ENCODE data around the gene STAC.

Gene STAC

DNA sequence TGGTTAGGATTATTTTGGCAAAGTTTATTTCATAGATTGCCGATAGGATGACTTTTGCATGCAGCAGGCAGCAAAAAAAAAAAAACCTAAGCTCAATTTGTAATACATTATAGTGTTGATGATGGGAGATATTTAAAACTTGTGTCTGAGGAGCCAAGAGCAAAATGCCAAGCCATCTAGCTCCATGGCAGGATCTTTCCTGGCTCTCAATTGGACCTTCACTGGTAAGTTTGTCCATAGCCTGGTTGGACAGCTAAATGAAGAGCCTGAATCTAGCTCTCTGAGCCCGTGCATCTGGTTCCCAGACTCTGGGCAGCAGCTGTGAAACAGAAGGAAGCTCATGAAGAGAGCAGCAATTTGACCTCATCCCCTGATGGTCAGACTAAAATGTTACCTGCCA, 17.5 kb downstream of the STAC start:
- no peaks in the 10 kb centered on the region for H3K9me3 ChIP-seq
- H3K4me1 ChIP-seq (ENCODE audit: control insufficient read depth in 1 of 2, insufficient read depth in 1 of 2, low read depth in 1 of 2, low read length in 1 of 2), result no peaks in the 10 kb centered on the region
- H3K4me3 ChIP-seq (ENCODE audit: low read depth in 1 of 2, low read length in 1 of 2), result no peak overlapping the region
- TF ChIP-seq, protein P1, sequence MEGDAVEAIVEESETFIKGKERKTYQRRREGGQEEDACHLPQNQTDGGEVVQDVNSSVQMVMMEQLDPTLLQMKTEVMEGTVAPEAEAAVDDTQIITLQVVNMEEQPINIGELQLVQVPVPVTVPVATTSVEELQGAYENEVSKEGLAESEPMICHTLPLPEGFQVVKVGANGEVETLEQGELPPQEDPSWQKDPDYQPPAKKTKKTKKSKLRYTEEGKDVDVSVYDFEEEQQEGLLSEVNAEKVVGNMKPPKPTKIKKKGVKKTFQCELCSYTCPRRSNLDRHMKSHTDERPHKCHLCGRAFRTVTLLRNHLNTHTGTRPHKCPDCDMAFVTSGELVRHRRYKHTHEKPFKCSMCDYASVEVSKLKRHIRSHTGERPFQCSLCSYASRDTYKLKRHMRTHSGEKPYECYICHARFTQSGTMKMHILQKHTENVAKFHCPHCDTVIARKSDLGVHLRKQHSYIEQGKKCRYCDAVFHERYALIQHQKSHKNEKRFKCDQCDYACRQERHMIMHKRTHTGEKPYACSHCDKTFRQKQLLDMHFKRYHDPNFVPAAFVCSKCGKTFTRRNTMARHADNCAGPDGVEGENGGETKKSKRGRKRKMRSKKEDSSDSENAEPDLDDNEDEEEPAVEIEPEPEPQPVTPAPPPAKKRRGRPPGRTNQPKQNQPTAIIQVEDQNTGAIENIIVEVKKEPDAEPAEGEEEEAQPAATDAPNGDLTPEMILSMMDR (IDR thresholded peaks at IDR 0.05), result no peak
- H3K36me3 ChIP-seq, result no peaks in the 10 kb centered on the region
- H3K27ac ChIP-seq, result no peak overlapping the region
- no peaks in the 10 kb centered on the region for H3K27me3 ChIP-seq

DNA sequence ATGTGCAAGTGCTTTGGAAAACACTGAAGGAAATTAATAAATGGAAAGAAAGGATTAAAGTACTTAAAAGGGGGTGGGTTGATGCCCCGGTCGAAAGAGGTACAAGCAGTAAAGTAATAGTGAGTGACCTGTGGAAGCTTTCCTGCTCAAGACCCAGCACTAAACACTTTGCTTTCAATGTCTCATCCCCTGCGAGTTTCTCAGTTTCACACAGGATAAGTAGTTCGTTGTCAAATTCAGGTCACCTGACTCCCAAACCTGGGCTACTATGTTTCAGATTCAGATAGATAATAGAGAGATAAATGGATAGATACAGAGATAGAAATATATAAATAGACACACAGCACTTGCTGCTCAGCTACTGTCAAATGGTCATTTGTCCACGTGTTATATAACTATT, 19.6 kb downstream of the STAC start:
- Histone ChIP-seq H3K27ac (no peak overlapping the region), H3K4me1 (ENCODE audit: control insufficient read depth in 1 of 2, insufficient read depth in 1 of 2, low read depth in 1 of 2, low read length in 1 of 2) (no peaks in the 10 kb centered on the region), H3K4me3 (ENCODE audit: low read depth in 1 of 2, low read length in 1 of 2) (no peak overlapping the region), H3K9me3 (no peaks in the 10 kb centered on the region), H3K27me3 (no peaks in the 10 kb centered on the region), H3K36me3 (no peaks in the 10 kb centered on the region)
- TF ChIP-seq, protein P1 (IDR thresholded peaks at IDR 0.05), result no peak

DNA sequence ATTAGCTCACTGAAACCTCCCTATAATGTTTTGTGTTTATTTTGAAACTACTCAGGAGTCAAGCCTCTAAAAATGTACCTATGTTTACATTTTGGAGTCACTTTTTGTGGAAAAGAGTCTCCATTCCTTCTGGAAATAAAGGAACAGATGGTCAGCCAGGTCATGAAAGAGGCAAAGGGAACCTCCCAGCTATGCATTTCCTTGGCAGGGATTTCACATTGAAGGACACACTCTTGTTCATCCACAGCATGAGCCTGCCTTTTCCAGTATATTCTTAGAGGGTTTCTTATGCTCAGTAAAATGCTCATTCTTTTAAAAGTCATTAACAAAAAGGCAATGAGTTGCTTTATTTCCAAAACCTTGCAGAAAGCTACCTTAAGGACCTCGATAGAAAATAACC, 20.8 kb downstream of the STAC start:
- Histone ChIP-seq H3K4me1 (ENCODE audit: control insufficient read depth in 1 of 2, insufficient read depth in 1 of 2, low read depth in 1 of 2, low read length in 1 of 2) (no peaks in the 10 kb centered on the region), H3K27ac (no peak overlapping the region), H3K9me3 (no peaks in the 10 kb centered on the region), H3K36me3 (no peaks in the 10 kb centered on the region), H3K4me3 (ENCODE audit: low read depth in 1 of 2, low read length in 1 of 2) (no peak overlapping the region), H3K27me3 (no peaks in the 10 kb centered on the region)
- TF ChIP-seq, protein P1 (IDR thresholded peaks at IDR 0.05), result no peak

DNA sequence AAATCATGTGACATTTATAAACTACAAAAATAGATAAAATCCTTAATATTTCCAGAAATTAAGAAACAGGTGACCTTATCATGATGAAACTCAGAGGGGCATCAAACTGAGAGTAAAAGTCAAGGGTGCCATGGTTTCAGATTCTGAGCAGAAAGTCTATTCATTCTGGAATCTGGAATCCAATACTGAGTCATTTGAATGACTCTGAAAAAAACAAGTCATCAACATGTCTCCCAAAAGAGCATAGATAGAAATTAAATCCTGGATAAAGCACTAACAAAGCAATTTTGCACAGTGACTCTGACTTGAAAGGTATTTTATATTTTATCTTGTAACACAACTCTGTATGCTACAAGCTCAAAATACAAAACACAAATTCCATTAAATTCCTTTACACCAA, 23.4 kb downstream of the STAC start:
- no peak overlapping the region for H3K27ac ChIP-seq
- TF ChIP-seq, protein P1 (IDR thresholded peaks at IDR 0.05), result no peak
- H3K36me3 ChIP-seq, result no peaks in the 10 kb centered on the region
- no peak overlapping the region for H3K4me3 ChIP-seq (ENCODE audit: low read depth in 1 of 2, low read length in 1 of 2)
- no peaks in the 10 kb centered on the region for H3K27me3 ChIP-seq
- H3K9me3 ChIP-seq, result no peaks in the 10 kb centered on the region
- H3K4me1 ChIP-seq (ENCODE audit: control insufficient read depth in 1 of 2, insufficient read depth in 1 of 2, low read depth in 1 of 2, low read length in 1 of 2), result no peaks in the 10 kb centered on the region

DNA sequence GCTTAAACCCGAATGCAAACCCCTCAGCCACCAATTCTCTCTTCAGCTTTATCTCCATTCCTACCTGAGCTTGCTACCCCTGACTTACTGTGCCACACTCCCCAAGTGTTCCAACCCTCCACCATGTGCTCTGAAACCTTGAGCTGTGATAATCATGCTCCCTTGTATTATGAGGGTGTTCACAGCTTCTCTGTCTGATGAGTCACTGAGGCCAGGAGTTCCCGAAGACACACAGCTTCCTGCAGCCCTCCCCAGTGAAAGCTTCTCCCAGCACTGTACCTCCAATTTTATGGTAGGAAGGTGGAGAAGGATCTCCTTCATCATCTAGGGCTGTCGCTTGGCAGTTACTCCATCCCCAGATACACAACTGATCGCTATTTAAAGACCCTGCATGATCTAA, 24.9 kb downstream of the STAC start:
- H3K27ac ChIP-seq, result no peak overlapping the region
- H3K9me3 ChIP-seq, result no peaks in the 10 kb centered on the region
- no peaks in the 10 kb centered on the region for H3K27me3 ChIP-seq
- H3K4me1 ChIP-seq (ENCODE audit: control insufficient read depth in 1 of 2, insufficient read depth in 1 of 2, low read depth in 1 of 2, low read length in 1 of 2), result no peaks in the 10 kb centered on the region
- TF ChIP-seq, protein P1 (IDR thresholded peaks at IDR 0.05), result no peak
- H3K36me3 ChIP-seq, result no peaks in the 10 kb centered on the region
- no peak overlapping the region for H3K4me3 ChIP-seq (ENCODE audit: low read depth in 1 of 2, low read length in 1 of 2)

DNA sequence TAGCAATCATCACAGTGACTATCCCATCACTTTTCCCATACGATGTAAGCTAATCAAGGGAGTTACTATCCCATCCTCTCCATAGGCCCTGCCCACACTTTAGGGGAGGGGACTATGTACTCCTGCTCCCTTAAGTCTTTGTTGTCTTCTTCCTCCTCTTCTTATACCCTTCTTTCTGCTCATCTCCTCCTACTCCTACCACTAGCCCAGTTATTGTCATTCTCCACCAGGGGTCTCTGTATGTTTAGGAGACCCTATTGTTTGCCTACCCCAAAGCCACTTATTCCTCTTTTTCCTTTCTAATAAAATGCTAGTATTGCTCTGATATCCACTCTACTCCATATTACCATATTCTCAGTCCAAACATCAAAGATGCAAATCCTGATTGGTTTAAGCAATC, 27.8 kb downstream of the STAC start:
- Histone ChIP-seq H3K27ac (no peak overlapping the region), H3K9me3 (no peaks in the 10 kb centered on the region), H3K4me3 (ENCODE audit: low read depth in 1 of 2, low read length in 1 of 2) (no peak overlapping the region), H3K4me1 (ENCODE audit: control insufficient read depth in 1 of 2, insufficient read depth in 1 of 2, low read depth in 1 of 2, low read length in 1 of 2) (no peaks in the 10 kb centered on the region), H3K27me3 (no peaks in the 10 kb centered on the region), H3K36me3 (no peaks in the 10 kb centered on the region)
- TF ChIP-seq, protein P1 (IDR thresholded peaks at IDR 0.05), result no peak

Measured in neutrophil (primary cell).